Mesenchymal stem cell (in vitro differentiated cells and primary cell): ENCODE measurements around the gene ARID1B.

Experiments used
- DNase-seq: peaks from one replicate; pipeline ENCODE4 v3.0.0-alpha.2; 2013
- H2AFZ ChIP-seq: one replicate; pipeline ENCODE4 v1.6.1; 2013; ENCODE audit warnings: low read depth, mild to moderate bottlenecking, control low read depth, inconsistent platforms, low read length, moderate library complexity
- H2AK5ac ChIP-seq: 2 replicates; pipeline ENCODE4 v1.6.1; 2013; ENCODE audit warnings: low read length, moderate library complexity, mild to moderate bottlenecking, inconsistent platforms; ENCODE audit not compliant: severe bottlenecking
- H2BK120ac ChIP-seq: one replicate; pipeline ENCODE4 v1.6.1; 2013; ENCODE audit warnings: low read depth, mild to moderate bottlenecking, inconsistent platforms, low read length, moderate library complexity
- H2BK12ac ChIP-seq, 2 experiments: one replicate each; pipeline ENCODE4 v1.6.1; 2013; ENCODE audit warnings: inconsistent platforms in 2 of 2, low read length in 2 of 2, mild to moderate bottlenecking in 2 of 2, moderate library complexity in 2 of 2, control low read depth in 1 of 2
- H2BK15ac ChIP-seq: one replicate; pipeline ENCODE4 v1.6.1; 2013; ENCODE audit warnings: mild to moderate bottlenecking, low read depth, inconsistent platforms; ENCODE audit not compliant: poor library complexity, severe bottlenecking
- H2BK5ac ChIP-seq: 2 replicates; pipeline ENCODE4 v1.6.1; 2013; ENCODE audit warnings: low read depth, mild to moderate bottlenecking, low read length, control low read depth, inconsistent platforms; ENCODE audit not compliant: poor library complexity, severe bottlenecking
- H3K14ac ChIP-seq, 2 experiments: one replicate each; pipeline ENCODE4 v1.6.1; 2013; ENCODE audit warnings: inconsistent platforms in 2 of 2, low read length in 2 of 2, control low read depth in 1 of 2, mild to moderate bottlenecking in 1 of 2, moderate library complexity in 1 of 2
- H3K18ac ChIP-seq, 2 experiments: one replicate each; pipeline ENCODE4 v1.6.1; 2013; ENCODE audit warnings: inconsistent platforms in 2 of 2, low read length in 2 of 2, control low read depth in 1 of 2, low read depth in 1 of 2, mild to moderate bottlenecking in 1 of 2
- H3K23ac ChIP-seq, 2 experiments: one replicate each; pipeline ENCODE4 v1.6.1; 2013; ENCODE audit warnings: inconsistent platforms in 2 of 2, low read length in 2 of 2, mild to moderate bottlenecking in 2 of 2, moderate library complexity in 2 of 2, control low read depth in 1 of 2
- H3K27ac ChIP-seq: 2 replicates; pipeline ENCODE4 v1.5.1; 2013; ENCODE audit warnings: mild to moderate bottlenecking, moderate library complexity, low read length, control low read depth, inconsistent platforms; ENCODE audit not compliant: poor library complexity, severe bottlenecking
- H3K27me3 ChIP-seq, 2 experiments: 2 replicates each; pipeline versions ENCODE4 v1.6.1 to v1.7.0; 2013; ENCODE audit warnings: low read length in 2 of 2, mild to moderate bottlenecking in 2 of 2, moderate library complexity in 2 of 2, control low read depth in 1 of 2, inconsistent platforms in 1 of 2; ENCODE audit not compliant: control insufficient read depth in 1 of 2, insufficient read depth in 1 of 2
- H3K36me3 ChIP-seq, 2 experiments: 2 replicates each; pipeline versions ENCODE4 v1.6.1 to v1.7.0; 2013; ENCODE audit warnings: low read length in 2 of 2, control low read depth in 1 of 2, inconsistent platforms in 1 of 2, low read depth in 1 of 2, mild to moderate bottlenecking in 1 of 2; ENCODE audit not compliant: insufficient read depth in 2 of 2, control insufficient read depth in 1 of 2
- H3K4ac ChIP-seq, 2 experiments: one replicate each; pipeline ENCODE4 v1.6.1; 2013; ENCODE audit warnings: inconsistent platforms in 2 of 2, low read length in 2 of 2, mild to moderate bottlenecking in 2 of 2, moderate library complexity in 2 of 2, control low read depth in 1 of 2, low read depth in 1 of 2
- H3K4me1 ChIP-seq: 2 replicates; pipeline ENCODE4 v1.6.1; 2013; ENCODE audit warnings: low read depth, low read length, control low read depth; ENCODE audit not compliant: control insufficient read depth, insufficient read depth
- H3K4me2 ChIP-seq: 2 replicates; pipeline ENCODE4 v1.6.1; 2013; ENCODE audit warnings: low read length, mild to moderate bottlenecking, inconsistent platforms; ENCODE audit not compliant: poor library complexity, severe bottlenecking
- H3K4me3 ChIP-seq, 2 experiments: 2 replicates each; pipeline versions ENCODE4 v1.5.1 to v1.7.0; 2013; ENCODE audit warnings: low read length in 2 of 2, mild to moderate bottlenecking in 2 of 2, control low read depth in 1 of 2, low read depth in 1 of 2; ENCODE audit not compliant: insufficient read depth in 1 of 2
- H3K79me1 ChIP-seq: replicated peaks from 2 replicates; pipeline ENCODE4 v1.6.1; 2013; ENCODE audit warnings: mild to moderate bottlenecking, control low read depth, low read length, inconsistent platforms; ENCODE audit not compliant: poor library complexity, severe bottlenecking
- H3K9ac ChIP-seq: 2 replicates; pipeline ENCODE4 v1.7.0; 2013; ENCODE audit warnings: mild to moderate bottlenecking, low read length, moderate library complexity
- H3K9me3 ChIP-seq: 2 replicates; pipeline ENCODE4 v1.7.0; 2013; ENCODE audit warnings: mild to moderate bottlenecking, low read length; ENCODE audit not compliant: control insufficient read depth
- H4K8ac ChIP-seq: one replicate; pipeline ENCODE4 v1.6.1; 2013; ENCODE audit warnings: inconsistent platforms, mild to moderate bottlenecking, low read length, moderate library complexity
- H4K91ac ChIP-seq: one replicate; pipeline ENCODE4 v1.6.1; 2013; ENCODE audit warnings: mild to moderate bottlenecking, low read length, inconsistent platforms
- WGBS: methylation state at CpG from one replicate; pipeline ENCODE4 v1.1.7; 2013; ENCODE audit warnings: mixed read lengths; 5-methylcytosine and 5-hydroxymethylcytosine counted together

The ARID1B gene

GRCh38 chr6:156984178-156984738 is 207.1 kb downstream of the ARID1B start:
- Histone ChIP-seq H3K9me3 (no peaks in the 10 kb centered on the region), H3K4ac (no peak overlapping the region), H3K79me1 (peaks cover 18% of the 10 kb centered on the region), H3K4me1 (peaks cover 16% of the 10 kb centered on the region), H3K27ac (no peak overlapping the region), H3K23ac (no peak overlapping the region), H3K18ac (no peak overlapping the region), H3K4me2 (no peak overlapping the region), H3K4me3 (no peak overlapping the region), H2AK5ac (no peak overlapping the region), H3K14ac (no peak overlapping the region), H2BK15ac (no peak overlapping the region), H2AFZ (no peak overlapping the region), H3K27me3 (no peaks in the 10 kb centered on the region), H3K9ac (no peak overlapping the region), H2BK12ac (no peak overlapping the region), H3K36me3 (no peaks in the 10 kb centered on the region), H2BK120ac (no peak overlapping the region), H4K8ac (no peak overlapping the region), H4K91ac (no peak overlapping the region), H2BK5ac (no peak overlapping the region)
- WGBS: 78% methylated on average over 3 of the region's 3 CpGs
- DNase-seq: no peak

GRCh38 chr6:156985309-156985708 is 208.1 kb downstream of the ARID1B start:
- 100% methylated on average over 1 of the region's 3 CpGs for WGBS
- no peak overlapping the region for H3K4ac ChIP-seq

GRCh38 chr6:156988276-156989158 is 211.3 kb downstream of the ARID1B start:
- peaks cover 0 to 3% of the 10 kb centered on the region in 2 experiments for H3K36me3 ChIP-seq
- peak overlapping the region in 1 of 2 experiments; percentile 10 for H2BK12ac ChIP-seq
- no peak overlapping the region for H3K4me2 ChIP-seq
- peaks cover 19% of the 10 kb centered on the region for H3K79me1 ChIP-seq
- H2AK5ac ChIP-seq: no peak overlapping the region
- no peak overlapping the region for H4K8ac ChIP-seq
- H3K14ac ChIP-seq: no peak overlapping the region
- peak overlapping the region in 1 of 2 experiments; percentile 32 for H3K4ac ChIP-seq
- H3K9me3 ChIP-seq: no peaks in the 10 kb centered on the region
- H3K4me3 ChIP-seq: no peak overlapping the region
- DNase-seq: peak; percentile 57
- no peak overlapping the region for H3K9ac ChIP-seq
- no peak overlapping the region for H2BK120ac ChIP-seq
- no peak overlapping the region for H2AFZ ChIP-seq
- 74% methylated on average over 5 of the region's 6 CpGs for WGBS
- no peaks in the 10 kb centered on the region for H3K27me3 ChIP-seq
- H2BK5ac ChIP-seq: no peak overlapping the region
- H3K4me1 ChIP-seq: peaks cover 16% of the 10 kb centered on the region
- no peak overlapping the region for H4K91ac ChIP-seq
- H3K23ac ChIP-seq: no peak overlapping the region
- no peak overlapping the region for H2BK15ac ChIP-seq
- peak overlapping the region in 1 of 2 experiments; percentile 26 for H3K18ac ChIP-seq
- H3K27ac ChIP-seq: no peak overlapping the region

More at GRCh38 chr6:156985309-156985708, 208.1 kb downstream of the ARID1B start:
- Histone ChIP-seq H2BK5ac (no peak overlapping the region), H2AK5ac (no peak overlapping the region), H3K18ac (no peak overlapping the region), H3K4me2 (no peak overlapping the region), H3K9me3 (no peaks in the 10 kb centered on the region), H2AFZ (no peak overlapping the region), H3K27me3 (no peaks in the 10 kb centered on the region), H2BK15ac (no peak overlapping the region), H3K79me1 (peaks cover 23% of the 10 kb centered on the region), H3K14ac (no peak overlapping the region), H3K36me3 (peaks cover 0 to 3% of the 10 kb centered on the region in 2 experiments), H4K8ac (no peak overlapping the region), H3K27ac (no peak overlapping the region), H3K23ac (no peak overlapping the region), H4K91ac (no peak overlapping the region), H3K9ac (no peak overlapping the region), H3K4me1 (peaks cover 15% of the 10 kb centered on the region), H3K4me3 (no peak overlapping the region), H2BK120ac (no peak overlapping the region), H2BK12ac (no peak overlapping the region)
- no peak for DNase-seq

GRCh38 chr6:156989159-156989806 is 212.1 kb downstream of the ARID1B start:
- H3K18ac ChIP-seq: no peak overlapping the region
- H2AK5ac ChIP-seq: no peak overlapping the region
- peaks cover 0 to 3% of the 10 kb centered on the region in 2 experiments for H3K36me3 ChIP-seq
- H3K4me3 ChIP-seq: no peak overlapping the region
- H3K4me1 ChIP-seq: peaks cover 13% of the 10 kb centered on the region
- H3K9ac ChIP-seq: no peak overlapping the region
- WGBS: 96% methylated on average over 4 of the region's 8 CpGs
- no peak overlapping the region for H4K91ac ChIP-seq
- no peaks in the 10 kb centered on the region for H3K27me3 ChIP-seq
- H2BK5ac ChIP-seq: no peak overlapping the region
- H3K27ac ChIP-seq: no peak overlapping the region
- no peak for DNase-seq
- no peak overlapping the region for H2BK120ac ChIP-seq
- H3K23ac ChIP-seq: no peak overlapping the region
- no peaks in the 10 kb centered on the region for H3K9me3 ChIP-seq
- no peak overlapping the region for H3K4me2 ChIP-seq
- no peak overlapping the region for H2BK15ac ChIP-seq
- H3K79me1 ChIP-seq: peaks cover 16% of the 10 kb centered on the region
- no peak overlapping the region for H3K14ac ChIP-seq
- no peak overlapping the region for H3K4ac ChIP-seq
- no peak overlapping the region for H2AFZ ChIP-seq
- no peak overlapping the region for H4K8ac ChIP-seq
- no peak overlapping the region for H2BK12ac ChIP-seq
